HG03520 (cell line): ENCODE results near the gene OR52E6.
A peak's percentile ranks its signal among the peaks of the same experiment; 100 is the strongest.

ENCODE experiments used
- ATAC-seq: cut with Tn5 transposase; IDR thresholded peaks from one replicate; pipeline ENCODE4 v1.9.1; 2021; ENCODE audit warnings: mild to moderate bottlenecking, moderate library complexity; ENCODE audit not compliant: unreplicated experiment

The OR52E6 gene

GRCh38 chr11:5841797-5842196, at the start of gene OR52E6:
Gene OR52E6, minus strand, starts transcription at chr11:5841897. Its CDS starts 0 bp downstream, at chr11:5841897.
- no peak for ATAC-seq

DNA sequence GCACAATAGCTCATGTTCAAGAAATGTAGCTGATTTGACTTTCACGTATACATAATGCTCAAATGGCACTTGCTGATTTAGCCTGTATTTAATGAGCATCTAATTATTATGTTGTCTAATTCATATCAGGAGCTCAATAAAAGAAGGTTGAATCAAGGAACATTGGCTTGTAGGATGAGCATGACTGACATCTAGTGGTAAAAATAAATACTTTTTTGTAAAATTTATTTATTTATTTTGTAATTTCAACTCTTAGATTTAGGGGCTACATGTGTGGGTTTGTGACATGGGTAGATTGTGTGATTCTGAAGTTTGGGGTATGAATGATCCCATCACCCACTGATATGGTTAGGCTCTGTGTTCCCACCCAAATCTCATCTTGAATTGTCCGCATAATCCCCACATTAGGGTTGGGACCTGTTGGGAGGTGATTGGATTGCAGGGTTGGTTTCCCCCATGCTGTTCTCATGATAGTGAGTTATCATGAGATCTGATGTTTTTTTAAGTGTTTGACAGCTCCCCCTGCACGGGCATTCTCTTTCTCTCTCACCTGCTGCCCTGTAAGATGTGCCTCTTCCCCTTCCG, 49.6 kb upstream of the OR52E6 start:
- no peak for ATAC-seq

GRCh38 chr11:5887661-5888060, 46.0 kb upstream of the OR52E6 start:
- ATAC-seq, result no peak

DNA sequence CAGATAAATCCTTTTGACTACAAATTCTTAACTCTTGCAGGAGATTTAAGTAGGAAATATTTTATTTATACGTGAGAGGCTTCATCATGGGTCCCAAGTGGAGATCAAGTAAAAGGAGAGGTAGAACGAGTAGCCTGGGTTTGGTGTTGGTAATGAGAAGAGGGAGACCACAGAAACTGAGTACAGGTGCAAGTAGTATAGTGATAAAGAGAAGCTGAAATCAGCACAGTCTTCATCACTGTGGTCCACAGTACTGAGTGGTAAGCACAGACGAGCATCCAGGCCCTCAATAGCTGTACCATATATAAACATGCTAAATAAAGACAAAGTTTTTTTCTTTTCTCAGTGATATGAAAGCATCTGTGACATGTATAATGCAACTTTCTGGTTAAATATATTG, 45.5 kb upstream of the OR52E6 start:
- ATAC-seq, result no peak

DNA sequence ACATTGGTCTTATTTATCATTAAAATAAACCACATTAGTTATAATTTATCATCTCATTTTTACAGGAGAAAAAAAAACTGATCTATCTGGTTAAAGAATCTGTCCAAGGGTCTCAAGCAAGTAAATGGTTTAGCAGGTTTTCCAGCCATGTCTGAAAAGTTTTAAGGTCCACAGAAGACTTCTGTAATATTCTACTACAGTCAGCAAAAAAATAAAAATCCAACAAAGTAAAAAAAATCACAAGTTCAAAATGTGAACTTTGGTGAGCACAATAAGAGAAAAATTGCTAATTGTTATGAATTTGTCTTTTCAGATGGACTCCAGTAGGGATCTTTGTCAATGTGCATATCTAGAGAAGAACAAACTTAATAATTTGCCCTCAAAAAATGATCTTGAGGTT, 40.1 kb upstream of the OR52E6 start:
- ATAC-seq, result no peak

GRCh38 chr11:5880329-5880728, 38.6 kb upstream of the OR52E6 start, which contains the start of gene OR52E4:
Gene OR52E4, plus strand, starts transcription at chr11:5880629. Its CDS starts 3,664 bp downstream, at chr11:5884293.
- ATAC-seq, result no peak

DNA sequence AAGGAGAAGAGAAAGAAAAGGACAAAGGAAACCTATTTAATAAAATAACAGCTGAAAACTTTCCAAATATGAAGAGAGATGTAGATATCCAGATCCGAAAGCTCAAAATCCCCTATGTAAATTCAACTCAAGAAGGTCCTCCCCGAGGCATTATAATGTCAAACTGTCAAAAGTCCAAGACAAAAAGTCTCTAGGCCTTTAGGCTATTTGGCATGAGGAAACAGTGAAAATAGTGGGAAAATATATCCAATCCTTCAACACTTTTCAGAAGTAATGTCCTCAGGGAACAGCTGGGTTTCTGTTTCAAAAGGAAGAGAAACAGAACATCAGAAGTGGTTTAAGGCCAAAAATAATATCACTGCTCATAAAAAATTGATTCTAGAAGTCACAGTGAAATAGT, 36.9 kb upstream of the OR52E6 start:
- ATAC-seq, result no peak

GRCh38 chr11:5865826-5866225, 24.1 kb upstream of the OR52E6 start:
- no peak for ATAC-seq

DNA sequence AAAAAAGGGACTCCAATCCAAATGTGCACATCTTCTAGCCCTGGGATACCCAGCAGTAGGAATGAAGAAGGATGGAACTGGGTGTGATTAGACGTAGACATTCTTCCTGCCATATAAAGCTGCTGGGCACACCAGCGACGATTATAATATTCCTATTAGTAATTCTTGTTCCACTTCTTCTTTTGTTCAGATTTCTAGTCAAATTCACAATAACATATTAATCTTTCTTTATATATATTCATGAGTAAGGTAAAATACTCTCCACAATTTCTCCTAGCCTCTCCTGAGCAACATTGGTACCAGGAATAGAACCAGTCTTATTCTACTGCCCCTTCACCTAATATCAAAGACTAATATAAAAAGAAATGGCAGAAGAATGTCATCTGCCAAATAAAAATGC, 15.9 kb upstream of the OR52E6 start, which contains the start of gene OR52E8:
OR52E8 (minus strand) TSS at position 101 of the 400 bp plus-strand sequence; CDS start at position 101, 0 bp downstream.
- ATAC-seq, result no peak

DNA sequence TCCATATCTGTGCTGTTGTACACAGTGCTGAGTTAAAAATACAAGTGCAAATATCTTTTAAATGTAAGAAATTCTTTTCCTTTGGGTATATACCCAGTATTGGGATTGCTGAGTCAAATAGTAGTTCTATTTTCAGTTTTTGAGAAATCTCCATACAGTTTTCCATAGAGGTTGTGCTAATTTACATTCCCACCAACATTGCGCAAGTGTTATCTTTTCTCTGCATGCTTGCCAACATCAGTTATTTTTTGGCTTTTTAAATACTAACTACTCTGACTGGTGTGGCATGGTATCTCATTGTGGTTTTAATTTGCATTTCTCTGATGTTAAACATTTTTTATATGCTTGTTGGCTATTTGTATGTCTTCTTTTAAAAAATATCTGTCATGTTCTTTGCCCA, 9.3 kb upstream of the OR52E6 start:
- ATAC-seq, result no peak

- ATAC-seq, result no peak
Measured at GRCh38 chr11:5847711-5848110, 6.0 kb upstream of the OR52E6 start.

DNA sequence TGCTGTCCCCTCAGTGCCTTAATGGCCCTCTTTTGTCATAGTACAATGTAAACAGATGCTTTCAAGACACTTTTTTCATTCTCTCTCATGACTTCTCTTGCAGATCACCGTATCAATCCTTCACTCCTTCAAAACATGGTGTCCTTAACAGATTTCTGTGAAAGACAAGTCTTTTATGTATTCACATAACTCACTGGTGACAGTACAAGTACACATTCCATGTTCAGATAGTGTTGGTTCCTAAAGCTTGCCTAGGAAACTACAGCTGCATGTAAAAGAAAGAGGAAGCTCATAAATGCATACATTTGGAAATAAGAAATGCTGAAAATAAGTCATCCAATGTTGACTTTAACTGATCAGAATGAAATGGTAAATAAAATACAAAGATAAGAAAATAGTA, 5.0 kb upstream of the OR52E6 start:
- ATAC-seq, result no peak

DNA sequence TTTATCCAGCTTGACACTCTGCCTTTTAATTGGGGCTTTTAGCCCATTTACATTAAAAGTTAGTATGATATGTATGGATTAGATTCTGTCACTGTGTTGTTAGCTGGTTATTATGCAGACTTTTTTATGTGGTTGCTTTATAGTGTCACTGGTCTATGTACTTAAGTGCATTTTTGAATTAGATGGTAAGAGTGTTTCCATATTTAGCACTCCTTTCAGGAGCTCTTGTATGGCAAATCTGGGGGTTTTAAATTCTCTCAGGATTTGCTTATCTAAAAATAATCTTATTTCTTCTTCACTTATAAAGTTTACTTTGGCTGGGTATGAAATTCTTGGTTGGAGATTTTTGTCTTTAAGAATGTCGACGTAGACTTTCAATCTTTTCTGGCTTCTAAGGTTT, 4.0 kb downstream of the OR52E6 start:
- no peak for ATAC-seq

DNA sequence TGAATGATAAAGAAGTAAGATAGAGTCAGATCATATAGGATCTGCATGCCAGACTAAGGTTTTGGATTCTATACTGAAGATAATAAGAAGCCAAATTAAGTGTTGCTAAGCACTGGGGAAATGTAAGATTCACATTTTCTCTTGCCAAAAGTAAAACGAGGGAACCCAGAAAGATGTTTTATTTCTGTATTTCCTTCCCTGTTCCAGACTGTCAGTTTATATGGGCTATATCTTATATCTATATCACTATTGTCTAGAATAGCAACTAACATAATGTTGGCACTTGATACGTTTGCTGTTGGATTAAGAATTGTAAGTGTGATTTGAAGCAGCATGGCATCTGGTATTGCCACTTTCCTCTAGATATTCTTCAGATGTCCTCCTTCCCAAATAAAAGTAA, 8.3 kb downstream of the OR52E6 start:
- ATAC-seq, result no peak

- ATAC-seq, result no peak
Measured at GRCh38 chr11:5831196-5831829, 10.4 kb downstream of the OR52E6 start.

DNA sequence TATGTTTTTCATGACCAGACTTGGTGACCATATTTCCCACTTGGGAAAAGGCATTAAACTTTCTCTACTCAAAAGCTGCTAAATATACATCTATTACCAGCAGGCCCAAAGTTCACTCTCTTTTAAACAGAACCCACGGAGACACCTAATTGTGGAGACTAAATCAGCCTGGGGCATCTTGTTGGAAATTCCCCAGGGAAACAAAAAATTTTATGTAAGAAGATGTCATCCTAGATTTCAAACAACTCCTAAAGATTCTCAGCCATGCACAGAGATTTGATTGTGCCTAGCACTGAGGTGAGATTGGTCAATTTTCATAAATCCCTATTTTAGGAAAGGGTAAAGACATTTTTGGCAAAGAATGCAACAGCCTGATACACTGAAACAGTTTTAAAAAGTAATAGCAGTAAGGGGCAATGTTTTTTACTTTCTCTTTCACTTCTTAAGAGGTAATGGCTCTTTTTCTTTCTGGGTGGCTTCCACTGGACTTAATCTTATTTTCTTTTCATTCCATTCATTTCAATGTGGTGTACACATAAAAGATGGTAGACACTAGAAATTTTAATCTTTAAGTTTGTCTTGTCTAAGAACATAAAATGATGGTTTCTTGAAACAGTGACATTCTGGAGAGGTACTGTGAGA, 23.3 kb downstream of the OR52E6 start:
- peak; percentile 52 for ATAC-seq

DNA sequence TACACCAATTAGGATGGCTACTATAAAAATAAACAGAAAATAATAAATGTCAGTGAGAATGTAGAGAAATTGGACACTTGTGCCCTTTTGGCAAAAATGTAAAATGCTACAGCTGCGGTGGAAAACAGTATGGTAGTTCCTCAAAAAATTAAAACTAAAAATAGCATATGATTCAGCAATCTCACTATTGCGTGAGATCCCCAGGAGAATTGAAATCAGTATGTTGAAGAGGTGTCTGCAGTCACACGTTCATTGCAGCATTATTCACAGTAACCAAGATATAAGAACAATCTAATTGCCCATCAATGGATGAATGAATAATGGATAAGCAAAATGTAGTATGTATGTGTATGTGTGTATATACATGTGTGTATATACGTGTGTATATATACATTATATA, 26.2 kb downstream of the OR52E6 start:
- ATAC-seq, result no peak

DNA sequence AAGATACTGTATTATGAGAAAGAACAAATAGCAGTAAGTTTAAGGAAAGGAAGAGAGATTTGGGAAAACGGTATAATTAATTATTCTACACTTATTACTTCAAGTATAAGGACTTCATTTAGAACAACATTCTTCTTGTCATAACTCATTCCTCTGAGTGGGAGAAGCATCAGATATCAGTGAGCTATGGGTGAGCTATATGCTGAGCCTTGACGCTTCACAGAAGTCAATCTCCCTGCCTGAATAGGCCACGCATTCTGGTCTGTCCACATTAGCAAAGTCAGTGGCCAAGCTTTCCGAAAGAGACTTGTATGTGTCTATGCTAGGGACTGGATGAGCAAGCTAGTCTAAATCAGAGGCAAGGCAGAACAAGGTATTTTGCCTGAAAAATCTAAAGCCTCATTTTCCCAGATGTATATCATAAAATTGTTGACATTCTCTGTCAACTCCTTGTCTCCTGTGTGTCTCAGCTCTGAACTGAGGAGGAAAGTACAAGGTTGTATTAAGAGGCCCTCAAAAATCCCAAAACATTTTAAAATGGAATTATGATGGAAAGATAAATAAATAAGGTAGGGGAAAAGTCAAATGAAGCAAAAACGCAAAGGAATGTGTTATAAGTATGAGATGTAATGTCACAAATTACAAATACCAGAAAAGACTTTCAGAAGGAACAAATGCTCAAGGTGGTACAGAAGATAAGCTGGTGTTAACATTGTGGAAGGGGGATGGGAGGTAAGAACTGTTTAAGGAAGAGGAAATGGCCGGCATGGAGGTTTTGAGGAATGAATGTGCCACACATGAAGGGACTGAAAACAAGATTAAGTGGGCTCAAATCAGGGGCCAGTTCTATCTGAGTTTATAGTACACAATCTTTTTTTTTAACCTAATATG, 31.5 kb downstream of the OR52E6 start:
- ATAC-seq, result no peak

GRCh38 chr11:5809122-5809519, 32.6 kb downstream of the OR52E6 start:
- ATAC-seq, result peak; percentile 13

DNA sequence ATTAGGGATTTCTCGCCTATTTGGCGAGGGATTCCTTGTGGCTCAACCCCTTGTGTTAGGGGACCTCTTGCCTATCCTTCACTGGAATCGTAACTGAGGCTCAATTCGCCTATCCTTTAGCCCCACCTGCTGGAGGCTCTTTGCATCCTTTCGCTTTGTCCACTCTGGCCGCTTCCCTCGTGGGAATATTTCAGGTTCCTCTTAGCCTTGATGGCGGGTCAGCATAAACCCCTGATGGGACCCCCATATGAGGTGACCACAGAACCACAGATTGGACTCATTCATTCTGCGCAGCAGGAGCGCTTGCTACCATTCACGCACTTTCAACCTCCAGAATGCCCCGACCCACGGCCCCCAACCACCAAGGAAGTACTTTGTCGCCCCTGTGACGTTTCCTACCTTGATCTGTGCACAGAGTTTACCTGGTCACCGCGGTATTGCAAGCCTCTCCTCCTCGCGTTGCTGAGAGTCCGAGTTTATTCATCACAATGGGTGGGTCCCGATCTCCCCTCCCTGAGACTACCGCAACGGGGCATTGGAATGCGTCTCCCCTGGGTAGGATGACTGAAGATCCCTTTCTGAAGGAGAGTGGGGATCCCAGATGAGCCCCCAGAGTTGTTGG, 33.1 kb downstream of the OR52E6 start, which contains the start of gene OR52N2:
OR52N2 (plus strand) TSS at position 425 of the 622 bp plus-strand sequence. CDS start 11,412 bp downstream, outside the sequence.
- ATAC-seq, result peak; percentile 96

GRCh38 chr11:5807580-5807979, 34.1 kb downstream of the OR52E6 start:
- ATAC-seq, result no peak
